HG03342 (cell line): Measurements from ENCODE around the gene HNRNPC.
A peak's percentile ranks its signal among the peaks of the same experiment; 100 is the strongest.
"Not testable (repeated sequence)": the region's sequence is repeated elsewhere in the genome, so short reads cannot be mapped to it uniquely, and the experiment has no call there.

Experiments
- ATAC-seq: cut with Tn5 transposase; IDR thresholded peaks from one replicate; pipeline ENCODE4 v1.9.1; 2021; ENCODE audit warnings: mild to moderate bottlenecking, moderate library complexity; ENCODE audit not compliant: unreplicated experiment

Gene HNRNPC

DNA sequence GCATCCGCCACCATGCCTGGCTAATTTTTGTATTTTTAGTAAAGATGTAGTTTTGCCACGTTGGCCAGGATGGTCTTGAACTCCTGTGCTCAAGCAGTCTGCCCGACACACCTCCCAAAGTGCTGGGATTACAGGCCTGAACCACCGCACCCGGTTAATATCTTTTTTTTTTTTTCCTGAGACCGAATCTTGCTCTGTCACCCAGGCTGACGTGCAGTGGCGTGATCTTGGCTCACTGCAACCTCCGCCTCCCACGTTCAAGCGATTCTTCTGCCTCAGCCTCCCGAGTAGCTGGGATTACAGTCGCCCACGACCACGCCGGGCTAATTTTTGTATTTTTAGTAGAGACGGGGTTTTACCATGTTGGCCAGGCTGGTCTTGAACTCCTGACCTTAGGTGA lies 3.4 kb upstream of the HNRNPC start:
- not testable (repeated sequence) for ATAC-seq

DNA sequence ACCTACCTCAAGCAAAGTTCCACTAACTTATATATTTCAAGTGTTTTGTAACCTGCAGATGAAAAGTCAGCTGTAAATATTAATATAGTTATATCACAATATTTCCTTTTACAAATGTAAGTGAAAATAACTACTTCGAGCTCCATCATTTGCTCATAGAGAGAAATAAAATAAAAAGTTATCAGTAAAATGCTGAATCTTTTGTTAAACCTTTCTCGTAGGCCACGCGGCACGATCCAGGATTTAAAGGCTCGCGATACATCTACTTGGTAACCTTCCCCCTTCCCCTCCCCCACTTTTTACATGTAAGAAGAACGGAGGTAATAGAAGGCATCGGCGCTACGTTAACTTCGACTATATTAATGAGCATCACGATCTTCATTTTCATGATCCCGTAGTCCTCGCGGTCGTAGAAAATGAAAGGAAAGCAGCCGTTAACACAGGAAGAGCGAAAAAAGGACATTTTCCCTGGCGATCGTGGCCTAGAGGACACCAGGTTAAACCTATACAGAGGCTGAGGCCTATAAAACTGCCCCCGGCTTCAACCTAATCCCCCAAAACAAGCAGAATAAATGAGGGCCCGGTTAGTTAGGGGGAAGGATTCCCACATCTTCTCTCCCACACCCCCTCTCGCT lies 508 bp downstream of the HNRNPC start:
- ATAC-seq: no peak

DNA sequence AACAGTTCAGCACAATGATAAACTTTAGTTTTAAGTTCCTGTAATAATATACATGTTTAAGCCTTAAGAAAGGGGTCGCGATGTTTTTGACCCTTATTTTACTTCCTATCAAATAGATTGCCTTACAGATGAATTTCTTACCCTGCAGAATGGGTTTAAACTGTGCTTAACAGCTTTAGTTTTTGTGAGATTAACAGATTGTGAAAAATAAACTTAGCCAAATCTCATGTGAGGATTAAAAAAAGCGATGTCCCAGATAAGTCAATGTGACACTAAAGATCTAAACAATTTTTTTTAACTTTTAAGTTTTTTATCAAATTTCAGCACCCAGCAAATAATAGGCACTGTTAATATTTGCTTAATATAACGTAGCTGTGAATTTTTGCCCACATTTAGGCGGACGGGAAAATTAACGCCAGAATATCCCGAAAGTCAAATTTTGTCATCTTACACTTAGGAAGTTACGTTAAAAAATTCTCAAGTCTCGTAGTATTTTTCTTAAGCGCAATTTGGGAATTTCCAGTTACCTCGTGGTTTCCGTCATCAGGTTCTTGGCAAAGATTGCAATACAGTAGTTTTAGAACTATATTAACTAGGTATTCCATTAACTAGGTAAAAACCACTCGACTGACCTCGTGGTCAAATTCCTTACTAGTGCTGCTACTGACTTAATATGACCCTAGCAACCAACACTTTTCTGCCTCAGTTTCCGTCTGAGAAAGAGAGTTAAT lies 1.2 kb downstream of the HNRNPC start:
- ATAC-seq: no peak

DNA sequence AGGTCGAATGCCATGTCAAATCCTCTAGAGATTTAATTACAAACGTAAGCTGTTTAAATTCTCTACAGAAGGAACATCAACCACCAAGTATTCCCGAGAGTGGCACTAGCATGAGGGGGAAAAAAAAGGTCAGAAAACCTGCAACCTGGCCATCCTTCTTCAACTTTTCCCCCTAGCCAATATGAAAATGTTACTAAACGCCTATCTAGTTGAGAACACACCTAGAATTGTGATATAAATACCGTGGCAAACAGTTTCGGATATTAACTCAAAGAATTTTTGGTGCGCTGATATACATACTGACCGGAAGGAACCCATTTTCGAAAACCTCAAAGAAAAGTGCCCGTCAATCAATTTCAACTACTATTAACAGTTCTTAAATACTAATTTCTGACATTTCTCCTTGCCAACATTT lies 1.8 kb downstream of the HNRNPC start:
- no peak for ATAC-seq

DNA sequence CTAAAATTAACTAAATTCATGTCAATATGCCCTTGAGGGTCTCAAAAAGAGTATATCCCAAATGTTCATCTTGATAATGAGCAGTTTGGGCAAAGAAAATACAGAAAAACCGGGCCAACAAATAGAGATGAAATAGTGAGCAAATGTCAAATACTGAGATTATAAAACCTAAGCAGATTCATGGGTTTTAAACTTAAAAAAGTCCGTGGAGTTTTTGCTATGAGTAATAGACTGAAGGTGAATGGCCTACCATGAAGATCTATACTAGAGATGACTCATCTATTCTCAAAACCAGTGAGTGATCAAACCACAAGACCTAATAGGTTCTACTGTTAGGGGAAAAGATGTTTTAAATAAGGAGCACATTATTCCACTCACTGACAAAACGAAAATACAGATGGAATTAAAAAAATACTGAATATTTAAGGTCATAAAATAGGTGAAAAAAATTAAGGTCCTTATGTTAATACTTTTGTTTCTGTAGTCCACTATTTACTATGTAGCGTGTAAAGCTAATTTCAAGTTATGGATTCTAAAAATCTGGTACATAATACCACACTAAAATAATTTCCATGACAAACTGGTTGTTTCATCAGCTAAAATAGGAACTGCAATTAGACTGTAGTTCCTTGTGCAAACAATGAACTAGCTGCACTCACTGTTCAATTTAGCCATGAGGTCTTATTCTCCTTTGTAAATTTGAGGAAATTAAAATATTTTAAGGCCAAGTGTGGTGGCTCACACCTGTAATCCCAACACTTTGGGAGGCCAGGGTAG lies 5.0 kb downstream of the HNRNPC start:
- ATAC-seq: peak; percentile 77

DNA sequence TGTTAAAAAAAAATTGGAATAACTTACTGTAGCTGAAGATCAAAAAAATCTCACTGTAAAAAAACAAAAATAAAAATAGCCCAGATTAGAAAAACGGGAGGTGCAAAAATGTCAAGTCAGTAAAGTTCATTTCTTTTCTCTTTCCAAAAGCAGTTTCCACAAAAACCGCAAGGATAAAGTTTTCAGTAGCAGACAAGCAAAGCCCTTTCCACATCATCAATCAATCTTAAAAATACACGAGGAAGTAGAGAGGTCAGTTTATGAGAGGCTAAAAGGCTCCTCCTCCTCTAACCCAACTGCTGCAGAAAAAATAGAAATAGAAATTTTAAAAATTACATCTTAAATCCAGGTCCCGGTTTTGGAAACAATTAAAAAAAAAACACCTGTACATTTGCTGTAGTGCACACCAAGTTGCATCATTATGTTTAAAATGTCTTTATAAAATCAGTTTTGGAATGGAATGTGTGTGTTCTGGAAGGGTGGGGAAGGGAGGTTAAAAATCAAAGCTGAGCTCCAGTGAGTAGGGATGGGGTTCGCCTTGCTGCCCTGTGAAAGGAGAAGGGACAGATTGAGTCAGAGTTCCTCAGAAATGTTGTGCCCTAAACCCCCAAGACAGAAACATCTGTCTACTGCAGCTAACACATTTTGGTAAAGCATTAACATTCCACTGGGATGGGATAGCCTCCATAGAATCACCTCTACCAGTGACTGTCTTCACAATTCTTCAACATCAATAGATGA lies 5.8 kb downstream of the HNRNPC start:
- no peak for ATAC-seq

DNA sequence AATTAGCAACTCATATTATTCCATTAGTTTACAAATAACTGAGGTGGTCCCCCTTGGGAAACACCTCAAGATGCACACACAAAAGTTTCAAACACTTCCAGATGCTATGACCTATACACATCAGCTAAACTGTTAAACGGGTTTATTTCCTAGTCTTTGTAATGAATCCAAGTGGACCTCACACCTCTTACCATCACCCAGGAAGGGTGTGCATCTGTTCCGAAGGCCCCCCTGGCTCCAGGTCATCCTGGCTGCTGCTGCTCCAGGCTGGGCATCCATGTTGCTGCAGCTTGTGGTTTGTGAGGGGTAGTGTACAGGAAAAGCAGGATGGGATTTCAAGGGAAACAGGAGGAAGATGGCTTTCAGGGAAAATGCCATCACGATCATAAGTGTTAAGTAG lies 6.8 kb downstream of the HNRNPC start:
- no peak for ATAC-seq

DNA sequence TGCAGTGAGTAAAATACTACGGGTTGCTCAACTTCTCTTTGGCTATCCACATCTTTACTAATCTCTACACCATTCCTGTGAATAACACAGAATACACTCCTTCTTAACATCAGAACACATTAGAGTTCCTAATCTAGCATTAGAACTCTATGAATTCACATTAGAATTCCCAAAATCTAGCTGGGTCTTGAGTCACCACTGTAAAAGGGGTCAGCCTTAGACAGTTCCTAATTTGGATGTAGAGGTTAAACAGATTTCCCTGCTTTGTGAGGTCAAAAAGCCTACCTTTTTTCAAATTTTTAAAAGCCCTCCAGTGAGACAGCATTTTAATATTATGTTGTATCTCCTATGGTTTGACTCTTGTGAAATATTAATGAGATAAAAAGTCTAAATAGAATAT lies 7.4 kb downstream of the HNRNPC start:
- ATAC-seq: no peak

DNA sequence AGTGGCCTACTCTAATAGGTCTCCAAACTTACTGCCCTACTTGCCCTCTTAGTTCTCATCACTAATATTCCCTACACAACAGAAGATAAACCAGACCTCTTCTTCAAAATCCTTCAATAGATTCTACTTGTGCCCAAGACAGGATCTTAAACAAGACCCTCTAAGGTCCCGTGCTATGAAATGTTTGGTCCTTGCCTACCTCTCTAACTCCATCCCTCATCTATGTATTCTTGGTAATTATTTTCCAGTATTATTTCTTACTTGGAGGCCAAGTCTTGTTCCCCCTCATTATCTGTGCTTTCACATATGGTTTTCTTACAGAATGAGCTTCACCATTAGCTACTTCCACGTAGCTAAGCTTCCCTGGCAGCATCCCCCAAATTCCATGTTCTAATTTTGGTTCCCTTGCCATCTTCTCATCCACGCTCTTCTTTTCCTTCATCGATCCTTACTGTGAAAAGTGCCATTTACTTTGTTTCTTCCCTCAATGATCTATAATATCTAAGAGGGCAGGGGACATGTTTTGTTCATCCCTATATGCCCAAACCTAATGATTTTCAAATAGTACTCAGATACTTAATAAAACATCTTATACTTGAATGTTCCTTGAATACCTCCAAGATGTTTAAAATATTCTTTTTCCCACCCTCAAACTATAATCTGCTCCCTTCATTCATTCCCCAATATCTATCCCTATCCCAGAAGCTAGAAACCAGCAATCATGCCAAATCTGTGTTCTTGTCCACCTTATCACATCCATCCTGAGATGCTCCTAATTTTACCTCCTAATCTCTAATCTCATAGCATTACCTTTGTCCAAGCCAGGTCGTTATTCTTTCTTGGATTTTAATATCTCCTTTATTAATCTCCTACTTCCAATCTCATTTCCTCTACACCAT lies 10.1 kb downstream of the HNRNPC start:
- ATAC-seq: no peak

DNA sequence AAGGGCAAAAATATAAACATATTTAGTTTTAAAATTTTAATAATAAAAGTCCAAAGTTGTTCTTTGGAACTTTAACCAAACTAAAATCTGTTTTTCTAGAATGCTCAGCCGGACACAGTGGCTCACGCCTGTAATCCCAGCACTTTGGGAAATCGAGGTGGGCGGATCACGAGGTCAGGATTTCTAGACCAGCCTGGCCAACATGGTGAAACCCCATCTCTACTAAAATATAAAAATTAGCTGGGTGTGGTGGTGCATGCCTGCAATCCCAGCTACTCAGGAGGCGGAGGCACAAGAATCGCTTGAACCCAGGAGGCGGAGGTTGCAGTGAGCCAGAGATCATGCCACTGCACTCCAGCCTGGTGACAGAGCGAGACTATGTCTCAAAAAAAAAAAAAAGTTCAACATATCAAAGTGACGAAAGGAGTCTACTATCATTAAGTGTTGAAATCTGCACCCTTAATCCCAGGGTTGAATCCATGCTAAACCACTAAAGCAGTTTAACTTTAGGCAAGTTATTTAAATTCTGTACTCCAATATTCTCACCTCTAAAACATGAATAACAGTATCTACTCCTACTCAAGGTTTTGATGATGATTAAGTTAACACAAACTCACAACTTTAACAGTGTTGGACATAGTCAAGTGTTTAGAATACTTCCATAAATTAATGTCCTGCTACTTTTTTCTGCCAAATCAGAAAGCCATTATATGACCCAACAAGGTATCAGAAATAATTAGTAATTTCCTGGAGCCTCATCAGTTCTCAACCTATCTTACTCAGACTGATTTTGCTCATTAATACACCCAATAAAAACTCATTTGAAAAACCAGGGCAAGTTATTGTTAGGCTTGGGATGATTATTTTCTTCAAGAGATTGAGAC lies 11.0 kb downstream of the HNRNPC start:
- ATAC-seq: no peak

DNA sequence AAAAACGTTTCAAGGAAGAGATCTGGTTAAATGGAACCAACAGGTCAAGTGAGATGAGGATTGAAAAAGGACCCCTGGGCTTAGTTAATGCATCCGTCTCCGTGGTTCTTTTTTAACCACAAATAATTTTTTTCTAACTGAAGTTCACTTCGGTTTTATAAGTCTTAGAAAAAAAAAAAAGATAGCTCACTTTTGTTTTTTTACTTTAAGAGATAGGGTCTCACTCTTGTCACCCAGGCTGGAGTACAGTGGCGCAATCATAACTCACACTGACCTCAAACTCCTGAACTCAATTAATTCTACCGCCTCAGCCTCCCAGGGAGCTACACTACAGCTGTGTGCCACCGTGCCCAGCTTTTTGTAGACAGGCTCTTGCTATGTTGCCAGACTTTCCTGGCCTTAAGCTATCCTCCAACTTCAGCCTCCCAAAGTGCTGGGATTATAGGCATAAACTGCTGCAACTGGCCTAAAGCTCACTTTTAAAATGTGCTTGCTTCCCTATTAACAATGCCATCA lies 11.8 kb downstream of the HNRNPC start:
- no peak for ATAC-seq

DNA sequence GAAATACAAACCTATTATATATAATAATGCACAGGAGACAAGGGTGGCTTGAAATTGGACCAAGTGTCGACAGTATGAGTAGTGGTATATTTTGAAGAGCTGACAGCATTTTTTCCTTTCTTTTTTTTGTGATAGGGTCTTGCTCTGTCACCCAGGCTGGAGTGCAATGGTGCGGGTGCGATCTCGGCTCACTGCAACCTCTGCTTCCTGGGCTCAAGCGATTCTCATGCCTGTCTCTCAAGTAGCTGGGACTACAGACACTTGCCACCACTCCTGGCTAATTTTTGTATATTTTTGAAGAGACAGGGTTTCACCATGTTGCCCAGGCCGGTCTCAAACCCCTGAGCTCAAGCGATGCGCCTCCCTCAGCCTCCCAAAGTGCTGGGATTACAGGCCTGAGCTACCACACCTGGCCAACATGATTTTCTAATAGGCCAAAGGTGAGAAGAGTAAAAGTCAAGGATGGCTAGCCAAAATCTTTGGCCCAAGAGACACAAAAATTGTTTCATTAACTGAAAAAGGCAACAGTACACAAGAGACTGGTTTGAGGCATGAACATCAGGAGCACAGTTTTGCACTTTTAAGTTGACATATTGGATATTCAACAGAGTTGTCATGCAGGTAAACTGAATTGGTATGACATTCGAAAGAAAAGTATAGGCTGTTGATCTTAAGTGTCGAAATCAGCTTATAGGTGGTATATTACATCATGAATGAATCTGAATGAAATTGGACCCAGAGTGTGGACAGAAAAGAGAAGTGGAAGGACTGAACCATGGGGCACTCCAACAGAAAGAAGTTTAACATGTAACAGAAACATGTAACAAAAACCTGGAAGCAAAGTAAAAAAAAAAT lies 12.5 kb downstream of the HNRNPC start:
- ATAC-seq: no peak

DNA sequence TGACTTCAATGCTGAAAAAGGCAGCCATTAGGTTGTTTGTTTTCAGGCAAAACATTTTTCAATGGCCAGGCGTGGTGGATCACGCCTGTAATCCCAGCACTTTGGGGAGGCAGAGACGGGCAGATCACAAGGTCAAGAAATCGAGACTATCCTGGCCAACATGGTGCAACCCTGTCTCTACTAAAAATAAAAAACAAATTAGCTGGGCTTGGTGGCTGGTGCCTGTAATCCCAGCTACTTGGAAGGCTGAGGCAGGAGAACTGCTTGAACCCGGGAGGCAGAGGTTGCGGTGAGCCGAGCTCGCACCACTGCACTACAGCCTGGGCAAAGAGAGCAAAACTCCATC lies 13.2 kb downstream of the HNRNPC start:
- not testable (repeated sequence) for ATAC-seq

DNA sequence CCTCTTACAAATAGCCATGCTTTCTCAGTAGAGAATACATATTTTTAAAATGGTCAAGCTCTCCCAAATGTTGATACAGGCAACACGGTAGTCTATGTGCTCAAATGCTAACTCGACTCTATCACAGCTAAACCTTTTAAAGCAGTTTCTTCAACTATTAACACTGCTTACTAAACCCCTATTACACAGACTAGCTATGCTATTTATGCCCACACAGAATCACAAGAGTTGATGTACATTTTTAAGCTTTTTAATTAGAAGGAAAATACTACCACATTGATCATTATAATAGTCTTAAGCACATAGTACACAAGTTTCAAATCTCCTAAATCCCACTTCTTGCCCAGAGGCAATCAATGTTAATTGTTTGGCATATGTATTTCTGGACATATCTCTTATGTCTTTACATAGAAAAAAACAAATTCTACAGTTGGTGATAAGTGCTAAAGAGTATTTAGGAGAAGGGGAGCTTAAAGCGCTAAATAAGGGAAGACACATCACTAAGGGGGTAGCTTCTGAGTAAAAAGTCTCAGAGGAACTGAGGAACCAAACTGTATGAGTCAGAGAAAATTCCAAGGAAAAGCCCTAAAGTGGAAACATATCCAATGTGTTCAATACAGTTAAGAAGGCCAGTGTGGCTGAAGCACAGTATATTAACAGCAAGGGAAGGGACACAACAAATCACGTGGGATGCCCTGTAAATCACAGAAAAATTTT lies 13.7 kb downstream of the HNRNPC start:
- no peak for ATAC-seq

DNA sequence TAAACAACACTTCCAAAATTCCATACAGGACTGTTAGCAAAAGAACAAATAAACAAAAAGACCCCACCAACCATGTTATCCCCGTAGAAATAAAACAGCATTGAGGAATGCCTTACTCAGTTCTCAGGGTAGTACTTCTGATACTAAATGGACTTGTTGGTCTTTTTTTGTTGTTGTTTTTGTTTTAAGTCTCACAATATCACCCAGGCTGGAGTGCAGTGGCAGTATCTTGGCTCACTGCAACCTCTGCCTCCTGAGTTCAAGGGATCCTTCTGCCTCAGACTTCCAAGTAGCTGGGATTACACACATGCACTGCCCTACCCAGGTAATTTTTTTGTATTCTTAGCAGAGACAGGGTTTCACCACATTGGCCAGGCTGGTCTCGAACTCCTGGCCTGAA lies 17.1 kb downstream of the HNRNPC start:
- no peak for ATAC-seq

DNA sequence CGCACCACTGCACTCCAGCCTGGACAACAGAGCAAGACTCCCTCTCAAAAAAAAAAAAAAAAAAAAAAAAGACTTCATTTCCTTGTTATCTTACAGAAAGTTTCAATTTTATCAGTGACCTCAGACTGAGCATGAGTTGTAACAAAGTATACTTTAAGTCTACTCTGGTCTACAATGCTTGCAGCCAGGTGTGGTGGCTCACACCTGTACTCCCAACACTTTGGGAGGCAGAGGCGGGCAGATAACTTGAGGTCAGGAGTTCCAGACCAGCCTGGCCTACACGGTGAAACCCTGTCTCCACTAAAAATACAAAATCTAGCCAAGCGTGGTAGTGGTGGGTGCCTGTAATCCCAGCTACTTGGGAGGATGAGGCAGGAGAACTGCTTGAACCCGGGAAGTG lies 18.0 kb downstream of the HNRNPC start:
- no peak for ATAC-seq

DNA sequence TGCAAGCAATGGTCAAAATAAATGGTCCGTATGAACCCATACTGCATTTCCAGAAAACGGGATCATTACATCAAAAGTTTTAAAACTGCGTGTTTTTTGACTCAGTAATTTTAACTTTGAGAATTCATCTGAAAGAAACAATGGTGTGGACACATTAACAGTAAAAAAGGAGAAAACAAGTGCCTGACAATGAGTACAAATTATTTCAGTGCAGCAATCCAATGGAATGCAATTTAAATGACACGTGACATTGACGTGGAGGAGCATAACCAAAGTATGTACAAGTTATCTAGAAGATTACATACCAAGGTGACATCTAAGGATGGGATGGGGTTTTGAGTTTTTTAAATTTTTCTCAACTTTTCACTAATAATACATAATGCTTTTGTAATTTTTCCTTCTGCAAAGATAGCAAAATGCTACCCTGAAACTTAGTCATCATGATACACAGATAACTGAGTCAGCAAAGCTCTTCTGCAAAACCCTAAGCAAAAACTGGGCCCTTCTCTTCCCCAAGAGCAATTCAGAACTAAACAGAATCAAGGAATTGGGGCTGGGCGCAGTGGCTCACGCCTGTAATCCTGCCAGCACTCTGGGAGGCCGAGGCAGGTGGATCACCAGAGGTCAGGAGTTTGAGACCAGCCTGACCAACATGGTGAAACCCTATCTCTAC lies 20.4 kb downstream of the HNRNPC start:
- no peak for ATAC-seq
